HG02763 (cell line): ENCODE results near the gene CAB39.

Experiments
- ATAC-seq: cut with Tn5 transposase; IDR thresholded peaks from one replicate; pipeline ENCODE4 v1.9.1; 2021; ENCODE audit warnings: mild to moderate bottlenecking, moderate library complexity; ENCODE audit not compliant: unreplicated experiment

Gene CAB39

GRCh38 chr2:230849633-230850357 is 137.2 kb downstream of the CAB39 start:
- ATAC-seq: no peak

GRCh38 chr2:230850358-230850658 is 137.7 kb downstream of the CAB39 start:
- ATAC-seq: no peak

GRCh38 chr2:230852113-230852512 is 139.5 kb downstream of the CAB39 start:
- no peak for ATAC-seq

- no peak for ATAC-seq
These were observed 149.1 kb downstream of the CAB39 start for GRCh38 chr2:230861552-230862255.

- no peak for ATAC-seq
These were observed 149.7 kb downstream of the CAB39 start for GRCh38 chr2:230862292-230862691.

- no peak for ATAC-seq
These were observed 150.4 kb downstream of the CAB39 start for GRCh38 chr2:230863031-230863430.

- ATAC-seq: no peak
These were observed 150.9 kb downstream of the CAB39 start for GRCh38 chr2:230863442-230864121.

GRCh38 chr2:230864122-230864604 is 151.5 kb downstream of the CAB39 start:
- ATAC-seq: no peak

- peak; percentile 69 for ATAC-seq
These were observed 152.1 kb downstream of the CAB39 start, which contains the start of gene ITM2C for GRCh38 chr2:230864605-230865306. Gene ITM2C, plus strand, starts transcription at chr2:230864942. Its CDS starts 84 bp downstream, at chr2:230865026.

- no peak for ATAC-seq
These were observed 152.7 kb downstream of the CAB39 start for GRCh38 chr2:230865307-230865765.

- ATAC-seq: no peak
These were observed 153.4 kb downstream of the CAB39 start for GRCh38 chr2:230865766-230866755.

GRCh38 chr2:230866756-230867523 is 154.3 kb downstream of the CAB39 start:
- ATAC-seq: no peak

- no peak for ATAC-seq
These were observed 155.7 kb downstream of the CAB39 start for GRCh38 chr2:230868161-230868946.

GRCh38 chr2:230868947-230869913 is 156.6 kb downstream of the CAB39 start:
- no peak for ATAC-seq

- ATAC-seq: no peak
These were observed 157.4 kb downstream of the CAB39 start for GRCh38 chr2:230869914-230870543.
